Endothelial cell of umbilical vein (primary cell): ENCODE measurements around the gene CHN1. TPM values are rescaled to one million over a fixed set of nuclear protein-coding genes. Genes with fewer than 3 reads are reported as not detected.

Experiments
- BruUV-seq: library from RNA; stranded (reverse); fragments of 400-500 nt; replicated peaks from 2 replicates; lab custom pipeline; 2021; lab: Mats Ljungman, UMichigan
- CTCF ChIA-PET: fragments of 300-600, 350-600 bp; sonication (Branson Sonifier 250); formaldehyde crosslinking; loops from one replicate; lab custom pipeline; 2021; ENCODE audit warnings: antibody characterized with exemption, inconsistent platforms; lab: Charles Lee
- POLR2A ChIA-PET: fragments of 300-600, 350-600 bp; sonication (Branson Sonifier 250); formaldehyde crosslinking; loops from one replicate; lab custom pipeline; 2021; ENCODE audit warnings: antibody characterized with exemption, inconsistent platforms; lab: Charles Lee
- DNase-seq: peaks from one replicate; pipeline ENCODE4 v3.0.0-alpha.2; 2011; ENCODE audit warnings: low read depth, low spot score
- FAIRE-seq: peaks from 2 replicates; lab custom pipeline; 2011; peaks lifted over from hg19 to GRCh38; lab: Jason Lieb, UNC
- H2AFZ ChIP-seq: 2 replicates; pipeline ENCODE4 v1.6.0; 2012; ENCODE audit warnings: low read depth, low read length, control low read depth, inconsistent platforms
- H3K27ac ChIP-seq: 2 replicates; pipeline ENCODE4 v1.5.1; 2011; ENCODE audit warnings: low read depth, mild to moderate bottlenecking, control low read depth, low read length, moderate library complexity; ENCODE audit not compliant: insufficient read depth
- H3K27me3 ChIP-seq, 2 experiments: 2 replicates each; pipeline versions ENCODE4 v1.6.0 to v1.6.1; 2011; ENCODE audit warnings: low read length in 2 of 2, mixed read lengths in 1 of 2; ENCODE audit not compliant: control insufficient read depth in 2 of 2, insufficient read depth in 2 of 2
- H3K36me3 ChIP-seq, 2 experiments: 2 replicates in 1 of 2; 3 replicates in 1 of 2; pipeline ENCODE4 v1.5.1; 2011; ENCODE audit warnings: low read length in 2 of 2, mild to moderate bottlenecking in 1 of 2, moderate library complexity in 1 of 2; ENCODE audit not compliant: control insufficient read depth in 2 of 2, insufficient read depth in 2 of 2; ENCODE audit errors: extremely low read depth in 1 of 2
- H3K4me1 ChIP-seq: 3 replicates; pipeline ENCODE4 v1.5.1; 2011; ENCODE audit warnings: mild to moderate bottlenecking, low read length; ENCODE audit not compliant: control insufficient read depth, insufficient read depth; ENCODE audit errors: extremely low read depth
- H3K4me2 ChIP-seq: 2 replicates; pipeline ENCODE4 v1.6.1; 2011; ENCODE audit warnings: low read length, control low read depth, mixed read lengths; ENCODE audit not compliant: insufficient read depth
- H3K4me3 ChIP-seq, 3 experiments: fragments of 200-600 bp in 1 of 3; sonication (generic), shearing (Covaris generic) in 1 of 3; replicated peaks in 1 of 3; 2 replicates each; pipeline ENCODE4 v1.5.1; 2011 to 2016; ENCODE audit warnings: control low read depth in 3 of 3, low read length in 3 of 3, mild to moderate bottlenecking in 2 of 3, inconsistent platforms in 1 of 3, low read depth in 1 of 3, moderate library complexity in 1 of 3; ENCODE audit not compliant: insufficient read depth in 1 of 3
- H3K79me2 ChIP-seq: 2 replicates; pipeline ENCODE4 v1.6.0; 2012; ENCODE audit warnings: low read length, inconsistent platforms; ENCODE audit not compliant: control insufficient read depth, insufficient read depth
- H3K9ac ChIP-seq: replicated peaks from 2 replicates; pipeline ENCODE3; 2011; ENCODE audit warnings: low read length, control low read depth; ENCODE audit not compliant: insufficient read depth; ENCODE audit errors: extremely low read depth
- H3K9me1 ChIP-seq: replicated peaks from 3 replicates; pipeline ENCODE4 v1.6.0; 2011; ENCODE audit warnings: mild to moderate bottlenecking, low read length; ENCODE audit not compliant: control insufficient read depth, insufficient read depth; ENCODE audit errors: extremely low read depth
- H3K9me3 ChIP-seq: replicated peaks from 2 replicates; pipeline ENCODE4 v1.5.1; 2012; ENCODE audit warnings: low read length, inconsistent platforms; ENCODE audit not compliant: control insufficient read depth, insufficient read depth
- H4K20me1 ChIP-seq: replicated peaks from 2 replicates; pipeline ENCODE3; 2011; ENCODE audit warnings: mild to moderate bottlenecking, low read length; ENCODE audit not compliant: control insufficient read depth, insufficient read depth; ENCODE audit errors: extremely low read depth
- CTCF ChIP-seq, 2 donors: IDR thresholded peaks; 1 replicate in 1 of 2; 2 replicates in 1 of 2; pipeline ENCODE4 v1.5.1; 2011; ENCODE audit warnings: low read length in 2 of 2, mild to moderate bottlenecking in 2 of 2, moderate library complexity in 2 of 2, control low read depth in 1 of 2, inconsistent platforms in 1 of 2, low read depth in 1 of 2; ENCODE audit not compliant: insufficient read depth in 1 of 2; ENCODE audit errors: extremely low read depth in 1 of 2
- EZH2 ChIP-seq: IDR thresholded peaks from 2 replicates; pipeline ENCODE4 v1.6.1; 2012; ENCODE audit warnings: borderline replicate concordance, low read depth, mild to moderate bottlenecking, moderate library complexity, low read length, inconsistent platforms; ENCODE audit not compliant: severe bottlenecking
- FOS ChIP-seq: IDR thresholded peaks from 2 replicates; pipeline ENCODE4 v1.6.1; 2011; ENCODE audit warnings: mild to moderate bottlenecking, low read length, moderate library complexity, borderline replicate concordance; ENCODE audit not compliant: insufficient read depth
- GATA2 ChIP-seq: IDR thresholded peaks from 2 replicates; pipeline ENCODE4 v1.7.0; 2011; ENCODE audit warnings: low read depth, mild to moderate bottlenecking, moderate library complexity, mixed read lengths, low read length; ENCODE audit not compliant: insufficient read length, insufficient read depth
- JUN ChIP-seq: IDR thresholded peaks from 2 replicates; pipeline ENCODE4 v1.6.1; 2011; ENCODE audit warnings: borderline replicate concordance, low read depth; ENCODE audit not compliant: insufficient read length, insufficient read depth
- MYC ChIP-seq: IDR thresholded peaks from one replicate; pipeline ENCODE4 v1.6.1; 2011; ENCODE audit warnings: mild to moderate bottlenecking, low read depth, low read length
- POLR2A ChIP-seq: IDR thresholded peaks from 2 replicates; pipeline ENCODE4 v1.6.1; 2012; ENCODE audit warnings: low read depth, mild to moderate bottlenecking, control low read depth, low read length
- POLR2AphosphoS5 ChIP-seq: IDR thresholded peaks from 2 replicates; pipeline ENCODE4 v1.6.1; 2012; ENCODE audit warnings: low read depth, mild to moderate bottlenecking, control low read depth, low read length, moderate library complexity; ENCODE audit not compliant: insufficient read depth
- dilution Hi-C: fragments of 300-500 bp; cut with MboI; formaldehyde crosslinking; loops from one replicate; pipeline ENCODE4 v1.15.0; 2019; ENCODE audit warnings: low sequenced_read_pairs; ENCODE audit not compliant: extremely low pct_ligation_motif_present
- intact Hi-C: fragments of 100-400 bp; cut with micrococcal nuclease; formaldehyde crosslinking; loops from one replicate; pipeline ENCODE4 v1.10.0; 2022
- polyA plus RNA-seq, 4 experiments: library from polyadenylated mRNA; depleted of rRNA in 3 of 4; stranded (reverse) in 3 of 4; unstranded in 1 of 4; fragments of >200 nt; gene quantifications; 2 replicates each; pipeline versions ENCODE4 v1.2.1 to v1.2.3, GENCODE V29; 2011 to 2012; ENCODE audit warnings: missing spikeins in 1 of 4
- total RNA-seq: library from RNA; stranded (reverse); gene quantifications from 2 replicates; pipeline ENCODE4 v1.2.3, GENCODE V29; 2021
- TF ChIP-seq, protein P1 (sequence below): IDR thresholded peaks from 2 replicates; pipeline ENCODE4 v1.6.1; 2011; ENCODE audit not compliant: insufficient read depth, insufficient read length

CHN1 gene
- total and polyA plus RNA-seq, 2 donors (not counting 3 experiments of a cell fraction or from before 2014, with no cell fraction given), result 23.3 to 24.9 TPM

DNA sequence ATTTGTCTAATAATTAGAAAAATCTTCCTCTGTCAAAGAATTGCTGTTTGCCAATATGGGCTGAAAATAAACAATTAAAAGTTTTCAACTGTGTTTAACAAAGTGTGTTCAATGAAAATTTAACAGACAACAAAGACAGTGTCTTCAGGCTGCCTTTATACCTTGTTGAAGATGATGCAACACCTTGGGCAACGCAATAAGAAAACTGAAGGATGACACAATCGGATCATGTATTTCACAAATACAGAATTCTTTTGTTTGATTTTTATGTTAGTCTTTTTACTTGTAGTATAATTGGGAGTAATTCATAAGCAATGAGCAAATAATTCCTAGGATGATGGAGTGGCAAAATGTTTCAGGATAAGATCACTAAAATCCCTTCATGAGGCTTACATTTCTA is 27.8 kb downstream of the CHN1 start:
- no peak overlapping the region for H3K9ac ChIP-seq
- CTCF ChIA-PET, result no interaction called here
- dilution Hi-C loops (no loop called here), intact Hi-C loops (no loop called here)
- no peaks in the 10 kb centered on the region for H3K9me1 ChIP-seq
- DNase-seq (no peak), FAIRE-seq (no peak)
- H3K27ac ChIP-seq, result no peak overlapping the region
- no TSS peak for BruUV-seq
- H4K20me1 ChIP-seq, result no peaks in the 10 kb centered on the region
- H3K9me3 ChIP-seq, result no peaks in the 10 kb centered on the region
- peaks cover 2% of the 10 kb centered on the region for H3K79me2 ChIP-seq
- POLR2A ChIA-PET, result no interaction called here
- TF ChIP-seq JUN, result no peak
- TF ChIP-seq MYC, result no peak
- TF ChIP-seq, protein P1, sequence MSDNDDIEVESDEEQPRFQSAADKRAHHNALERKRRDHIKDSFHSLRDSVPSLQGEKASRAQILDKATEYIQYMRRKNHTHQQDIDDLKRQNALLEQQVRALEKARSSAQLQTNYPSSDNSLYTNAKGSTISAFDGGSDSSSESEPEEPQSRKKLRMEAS, result no peak
- no peak for TF ChIP-seq POLR2A
- TF ChIP-seq FOS, result no peak
- TF ChIP-seq CTCF (IDR thresholded peaks at IDR 0.05; ENCODE audit: extremely low read depth in 1 of 2, insufficient read depth in 1 of 2, low read depth in 1 of 2, low read length in 2 of 2), result no peak
- TF ChIP-seq POLR2AphosphoS5, result no peak
- TF ChIP-seq GATA2, result no peak
- TF ChIP-seq EZH2, result no peak
- no peak overlapping the region for H3K4me2 ChIP-seq
- peaks cover 21% of the 10 kb centered on the region for H3K4me1 ChIP-seq
- no peaks in the 10 kb centered on the region for H3K36me3 ChIP-seq
- H3K4me3 ChIP-seq, result no peak overlapping the region
- H2AFZ ChIP-seq, result no peak overlapping the region
- H3K27me3 ChIP-seq, result no peaks in the 10 kb centered on the region
